Measurements from ENCODE around the gene ZNF230. TPM values are rescaled to one million over a fixed set of nuclear protein-coding genes. Genes with fewer than 3 reads are reported as not detected.

ZNF230 gene
- total RNA-seq, 1 donor from 2014 or later: 2.4 TPM

GRCh38 chr19:44061038-44061437 lies 58.3 kb downstream of the ZNF230 start:
- no peak for DNase-seq
- no peak overlapping the region for H3K27ac Mint-ChIP-seq

More at GRCh38 chr19:44061038-44061437, 58.3 kb downstream of the ZNF230 start:
- Mint-ChIP-seq H3K4me1 (no peaks in the 10 kb centered on the region), H3K4me3 (no peak overlapping the region), H3K36me3 (ENCODE audit: low read depth) (no peaks in the 10 kb centered on the region), H3K9me3 (peaks cover 23% of the 10 kb centered on the region), H3K27me3 (no peaks in the 10 kb centered on the region)
- intact Hi-C loops (cut with micrococcal nuclease): no loop called here

Other genes starting within 250 kb of the ZNF230 start
- gene SMG9, start 248.0 kb upstream of the ZNF230 start, total RNA-seq: 83.9 and 86.6 TPM in 2 replicates
- gene KCNN4, start 222.0 kb upstream of the ZNF230 start, total RNA-seq: 165 and 172 TPM in 2 replicates
- 0.26 and 0.42 TPM in 2 replicates for gene LYPD5, start 200.5 kb upstream of the ZNF230 start, total RNA-seq
- 4.0 and 5.7 TPM in 2 replicates for gene ZNF283, start 175.6 kb upstream of the ZNF230 start, total RNA-seq
- 0.49 and 1.4 TPM in 2 replicates for gene ZNF404, start 119.0 kb upstream of the ZNF230 start, total RNA-seq
- gene ZNF45, start 67.7 kb upstream of the ZNF230 start, total RNA-seq: 9.4 and 10.3 TPM in 2 replicates
- 0.58 and 0.64 TPM in 2 replicates for gene ZNF221, start 51.7 kb upstream of the ZNF230 start, total RNA-seq
- 4.6 and 6.6 TPM in 2 replicates for gene ZNF155, start 18.8 kb upstream of the ZNF230 start, total RNA-seq
- 1.1 and 1.8 TPM in 2 replicates for gene ZNF222, start 22.4 kb downstream of the ZNF230 start, total RNA-seq
- 0.40 TPM in 1 of 2 replicates, not detected in the other for gene ZNF223, start 49.1 kb downstream of the ZNF230 start, total RNA-seq
- 1.2 TPM in 2 replicates for gene ZNF284, start 69.2 kb downstream of the ZNF230 start, total RNA-seq
- 17.0 and 17.4 TPM in 2 replicates for gene ZNF224, start 91.4 kb downstream of the ZNF230 start, total RNA-seq
- gene ZNF225, start 110.4 kb downstream of the ZNF230 start, total RNA-seq: 2.7 and 3.2 TPM in 2 replicates
- gene ZNF234, start 138.6 kb downstream of the ZNF230 start, total RNA-seq: 10.9 and 12.9 TPM in 2 replicates
- gene ZNF226, start 162.1 kb downstream of the ZNF230 start, total RNA-seq: 10.4 and 12.3 TPM in 2 replicates
- 17.8 and 18.8 TPM in 2 replicates for gene ZNF227, start 209.6 kb downstream of the ZNF230 start, total RNA-seq